Parathyroid adenoma (tissue), 2 donors: ENCODE data around the gene SNX4.
"Not testable (repeated sequence)": the region's sequence is repeated elsewhere in the genome, so short reads cannot be mapped to it uniquely, and the experiment has no call there.

Experiments
- H2AFZ ChIP-seq: fragments of 300-600 bp; sonication (generic); one replicate; pipeline ENCODE4 v1.7.0; 2017; ENCODE audit warnings: antibody characterized with exemption, mild to moderate bottlenecking
- H3K27ac ChIP-seq: fragments of 300-600 bp; sonication (generic); one replicate; pipeline ENCODE4 v1.7.0; 2017
- H3K27me3 ChIP-seq: fragments of 300-600 bp; sonication (generic); one replicate; pipeline ENCODE4 v1.7.0; 2017; ENCODE audit warnings: low read length; ENCODE audit not compliant: control insufficient read depth, insufficient read depth
- H3K36me3 ChIP-seq: fragments of 300-600 bp; sonication (generic); one replicate; pipeline ENCODE4 v1.7.0; 2017; ENCODE audit warnings: low read length; ENCODE audit not compliant: control insufficient read depth, insufficient read depth
- H3K4me1 ChIP-seq: fragments of 300-600 bp; sonication (generic); one replicate; pipeline ENCODE4 v1.7.0; 2017; ENCODE audit warnings: control low read depth
- H3K4me2 ChIP-seq: fragments of 300-600 bp; sonication (generic); one replicate; pipeline ENCODE4 v1.7.0; 2017; ENCODE audit warnings: low read length
- H3K4me3 ChIP-seq: fragments of 300-600 bp; sonication (generic); one replicate; pipeline ENCODE4 v1.7.0; 2017; ENCODE audit warnings: low read depth, low read length
- H3K79me2 ChIP-seq: fragments of 300-600 bp; sonication (generic); one replicate; pipeline ENCODE4 v1.7.0; 2017; ENCODE audit warnings: control low read depth
- H3K9ac ChIP-seq: fragments of 300-600 bp; sonication (generic); one replicate; pipeline ENCODE4 v1.7.0; 2017; ENCODE audit warnings: mild to moderate bottlenecking
- H3K9me3 ChIP-seq: fragments of 300-600 bp; sonication (generic); one replicate; pipeline ENCODE4 v1.7.0; 2017; ENCODE audit warnings: low read length; ENCODE audit not compliant: control insufficient read depth
- CTCF ChIP-seq: fragments of 300-600 bp; sonication (generic); IDR thresholded peaks from one replicate; pipeline ENCODE4 v1.7.0; 2017; ENCODE audit warnings: antibody characterized with exemption, mild to moderate bottlenecking
- donor health status: primary hyperparathyroidism.

The SNX4 gene

GRCh38 chr3:125481786-125482185 is 38.2 kb downstream of the SNX4 start:
- H3K9me3 ChIP-seq = no peaks in the 10 kb centered on the region
- peaks cover 3% of the 10 kb centered on the region for H3K79me2 ChIP-seq
- H3K4me3 ChIP-seq = no peak overlapping the region
- TF ChIP-seq CTCF = no peak
- H3K27me3 ChIP-seq = no peaks in the 10 kb centered on the region
- H3K27ac ChIP-seq = no peak overlapping the region
- no peaks in the 10 kb centered on the region for H3K36me3 ChIP-seq
- H3K4me2 ChIP-seq = no peak overlapping the region
- H3K4me1 ChIP-seq = no peaks in the 10 kb centered on the region
- no peak overlapping the region for H2AFZ ChIP-seq
- H3K9ac ChIP-seq = no peak overlapping the region

- H3K27me3 ChIP-seq, H3K27ac ChIP-seq, H3K9me3 ChIP-seq, H3K36me3 ChIP-seq, H3K4me1 ChIP-seq, H3K79me2 ChIP-seq, H3K4me3 ChIP-seq, H3K9ac ChIP-seq, H2AFZ ChIP-seq, H3K4me2 ChIP-seq: not testable (repeated sequence)
These were observed 38.6 kb downstream of the SNX4 start for GRCh38 chr3:125481375-125481759.

- H3K9me3 ChIP-seq = no peaks in the 10 kb centered on the region
- H3K4me1 ChIP-seq = no peaks in the 10 kb centered on the region
- no peaks in the 10 kb centered on the region for H3K27me3 ChIP-seq
- H3K36me3 ChIP-seq = no peaks in the 10 kb centered on the region
- H2AFZ ChIP-seq = no peak overlapping the region
- no peak overlapping the region for H3K27ac ChIP-seq
- H3K79me2 ChIP-seq = peaks cover 3% of the 10 kb centered on the region
- H3K4me3 ChIP-seq = no peak overlapping the region
- TF ChIP-seq CTCF = no peak
- no peak overlapping the region for H3K4me2 ChIP-seq
- H3K9ac ChIP-seq = no peak overlapping the region
These were observed 39.2 kb downstream of the SNX4 start for GRCh38 chr3:125480656-125481374.

GRCh38 chr3:125479091-125479490 is 40.9 kb downstream of the SNX4 start:
- no peak for TF ChIP-seq CTCF

GRCh38 chr3:125478326-125478725 is 41.7 kb downstream of the SNX4 start:
- no peaks in the 10 kb centered on the region for H3K36me3 ChIP-seq
- no peaks in the 10 kb centered on the region for H3K79me2 ChIP-seq
- H3K9ac ChIP-seq = no peak overlapping the region
- H2AFZ ChIP-seq = no peak overlapping the region
- no peaks in the 10 kb centered on the region for H3K27me3 ChIP-seq
- TF ChIP-seq CTCF = no peak
- no peak overlapping the region for H3K27ac ChIP-seq
- no peaks in the 10 kb centered on the region for H3K4me1 ChIP-seq
- no peak overlapping the region for H3K4me3 ChIP-seq
- no peak overlapping the region for H3K4me2 ChIP-seq
- no peaks in the 10 kb centered on the region for H3K9me3 ChIP-seq

More at GRCh38 chr3:125479091-125479490, 40.9 kb downstream of the SNX4 start:
- H3K27me3 ChIP-seq = no peaks in the 10 kb centered on the region
- no peak overlapping the region for H3K4me3 ChIP-seq
- H2AFZ ChIP-seq = no peak overlapping the region
- no peaks in the 10 kb centered on the region for H3K79me2 ChIP-seq
- no peak overlapping the region for H3K27ac ChIP-seq
- H3K9me3 ChIP-seq = no peaks in the 10 kb centered on the region
- no peak overlapping the region for H3K4me2 ChIP-seq
- no peaks in the 10 kb centered on the region for H3K4me1 ChIP-seq
- H3K36me3 ChIP-seq = no peaks in the 10 kb centered on the region
- no peak overlapping the region for H3K9ac ChIP-seq
